CD4-positive, alpha-beta T cell (primary cell): Measurements from ENCODE around the gene MLLT1. TPM values are rescaled to one million over a fixed set of nuclear protein-coding genes. Genes with fewer than 3 reads are reported as not detected.
A peak's percentile ranks its signal among the peaks of the same experiment; 100 is the strongest.
"Not testable (repeated sequence)": the region's sequence is repeated elsewhere in the genome, so short reads cannot be mapped to it uniquely, and the experiment has no call there.

Experiments used
- ATAC-seq: fragments of 200-7000 bp; cut with Tn5 transposase; one replicate; pipeline ENCODE4 v1.10.0; 2022; ENCODE audit warnings: mild to moderate bottlenecking; ENCODE audit not compliant: poor library complexity
- CTCF ChIA-PET: fragments of 350-600 bp; sonication (Branson Sonifier 250); formaldehyde crosslinking; loops from one replicate; lab custom pipeline; 2021; ENCODE audit warnings: antibody characterized with exemption, inconsistent platforms; lab: Charles Lee
- POLR2A ChIA-PET: fragments of 350-600 bp; sonication (Branson Sonifier 250); formaldehyde crosslinking; loops from one replicate; lab custom pipeline; 2021; ENCODE audit warnings: antibody characterized with exemption, inconsistent platforms; lab: Charles Lee
- DNase-seq, 14 experiments: peaks; one replicate each; pipeline ENCODE4 v3.0.0-alpha.2; 2013 to 2020; ENCODE audit warnings: mixed read lengths in 2 of 14
- H3K27ac ChIP-seq, 2 donors: one replicate each; pipeline versions ENCODE4 v1.5.1 to v1.7.0; 2013; ENCODE audit warnings: low read length in 2 of 2, low read depth in 1 of 2, mild to moderate bottlenecking in 1 of 2
- H3K27me3 ChIP-seq, 2 experiments: 1 replicate in 1 of 2; 2 replicates in 1 of 2; pipeline versions ENCODE4 v1.6.1 to v1.7.0; 2013; ENCODE audit warnings: low read length in 2 of 2, control low read depth in 1 of 2, mild to moderate bottlenecking in 1 of 2, moderate library complexity in 1 of 2; ENCODE audit not compliant: insufficient read depth in 2 of 2, control insufficient read depth in 1 of 2
- H3K36me3 ChIP-seq: one replicate; pipeline ENCODE4 v1.6.1; 2013; ENCODE audit warnings: low read length, control low read depth; ENCODE audit not compliant: insufficient read depth
- H3K4me1 ChIP-seq: one replicate; pipeline ENCODE4 v1.6.1; 2013; ENCODE audit warnings: low read length, control low read depth; ENCODE audit not compliant: insufficient read depth
- H3K4me3 ChIP-seq: one replicate; pipeline ENCODE4 v1.5.1; 2013; ENCODE audit warnings: mild to moderate bottlenecking, low read length, moderate library complexity
- H3K9me3 ChIP-seq, 2 experiments: 1 replicate in 1 of 2; 2 replicates in 1 of 2; pipeline versions ENCODE4 v1.6.1 to v1.7.0; 2013; ENCODE audit warnings: low read length in 2 of 2, mild to moderate bottlenecking in 2 of 2, control low read depth in 1 of 2, moderate library complexity in 1 of 2; ENCODE audit not compliant: control insufficient read depth in 1 of 2, insufficient read depth in 1 of 2
- H3K27ac Mint-ChIP-seq: one replicate; pipeline ENCODE4 v1.8.0; 2020; ENCODE audit warnings: mixed read lengths
- H3K27me3 Mint-ChIP-seq: one replicate; pipeline ENCODE4 v1.8.0; 2021; ENCODE audit warnings: mixed read lengths
- H3K36me3 Mint-ChIP-seq: one replicate; pipeline ENCODE4 v1.8.0; 2021; ENCODE audit warnings: low read depth, mixed read lengths
- H3K4me1 Mint-ChIP-seq: one replicate; pipeline ENCODE4 v1.8.0; 2021; ENCODE audit warnings: low read depth, mixed read lengths
- H3K4me3 Mint-ChIP-seq: one replicate; pipeline ENCODE4 v1.8.0; 2020; ENCODE audit warnings: mild to moderate bottlenecking, mixed read lengths
- H3K9me3 Mint-ChIP-seq: one replicate; pipeline ENCODE4 v1.8.0; 2020; ENCODE audit warnings: mixed read lengths
- CTCF ChIP-seq: fragments of 200-600 bp; IDR thresholded peaks from one replicate; pipeline ENCODE4 v1.8.0; 2022; ENCODE audit warnings: antibody characterized with exemption, mild to moderate bottlenecking
- intact Hi-C, 2 experiments: fragments of 100-400 bp; cut with DNase I in 1 of 2; cut with micrococcal nuclease in 1 of 2; formaldehyde crosslinking; loops; one replicate each; pipeline versions ENCODE4 v1.15.1 to v1.9.0; 2023 to 2025; cut with DNase I, micrococcal nuclease
- total RNA-seq, 174 experiments: library from RNA in 2 of 174; stranded (reverse) in 2 of 174; gene quantifications; one replicate each; pipeline ENCODE4 v1.2.3 and lab custom pipeline; 2021 to 2026

MLLT1 gene
- total RNA-seq, 2 experiments from 2014 or later = 18.3 to 22.1 TPM

DNA sequence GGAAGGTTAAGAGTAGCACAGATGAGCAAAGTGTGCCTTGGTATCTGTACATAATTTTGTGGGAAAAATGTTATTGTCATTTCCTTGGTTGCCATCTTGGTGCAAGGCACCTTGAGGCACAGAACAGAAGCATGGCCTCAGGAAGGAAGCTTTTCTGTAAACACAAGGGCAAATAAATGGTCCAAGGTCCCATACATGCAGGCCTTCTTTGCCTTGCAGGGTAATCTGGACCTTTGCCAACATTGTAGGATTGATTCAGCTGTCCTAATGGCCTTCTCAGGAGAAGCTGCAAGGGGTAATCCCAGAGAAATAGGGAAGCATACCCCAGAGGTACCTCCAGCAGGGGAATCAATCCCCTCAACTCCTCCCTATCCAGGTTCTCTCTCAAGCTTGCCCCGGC, 9.0 kb upstream of the MLLT1 start:
- H3K4me1 Mint-ChIP-seq = no peaks in the 10 kb centered on the region
- no peak overlapping the region for H3K27ac Mint-ChIP-seq
- no peaks in the 10 kb centered on the region for H3K36me3 ChIP-seq
- no peaks in the 10 kb centered on the region for H3K27me3 Mint-ChIP-seq
- H3K36me3 Mint-ChIP-seq = peaks cover 32% of the 10 kb centered on the region
- DNase-seq (no peak), ATAC-seq (no peak)
- no peaks in the 10 kb centered on the region for H3K4me1 ChIP-seq
- CTCF ChIA-PET = interaction anchor here (0.6 kb wide), 1 partner anchor 741 kb away, joined by 3 read pairs; no protein-coding TSS in a partner anchor
- no peak overlapping the region for H3K4me3 ChIP-seq
- TF ChIP-seq CTCF = no peak
- H3K4me3 Mint-ChIP-seq = no peak overlapping the region
- peaks cover 0 to 3% of the 10 kb centered on the region in 2 experiments for H3K27me3 ChIP-seq
- H3K9me3 Mint-ChIP-seq = peaks cover 5% of the 10 kb centered on the region
- H3K27ac ChIP-seq = no peak overlapping the region
- intact Hi-C loops = no loop called here
- peaks cover 64 to 78% of the 10 kb centered on the region in 2 experiments for H3K9me3 ChIP-seq
- POLR2A ChIA-PET = no interaction called here

DNA sequence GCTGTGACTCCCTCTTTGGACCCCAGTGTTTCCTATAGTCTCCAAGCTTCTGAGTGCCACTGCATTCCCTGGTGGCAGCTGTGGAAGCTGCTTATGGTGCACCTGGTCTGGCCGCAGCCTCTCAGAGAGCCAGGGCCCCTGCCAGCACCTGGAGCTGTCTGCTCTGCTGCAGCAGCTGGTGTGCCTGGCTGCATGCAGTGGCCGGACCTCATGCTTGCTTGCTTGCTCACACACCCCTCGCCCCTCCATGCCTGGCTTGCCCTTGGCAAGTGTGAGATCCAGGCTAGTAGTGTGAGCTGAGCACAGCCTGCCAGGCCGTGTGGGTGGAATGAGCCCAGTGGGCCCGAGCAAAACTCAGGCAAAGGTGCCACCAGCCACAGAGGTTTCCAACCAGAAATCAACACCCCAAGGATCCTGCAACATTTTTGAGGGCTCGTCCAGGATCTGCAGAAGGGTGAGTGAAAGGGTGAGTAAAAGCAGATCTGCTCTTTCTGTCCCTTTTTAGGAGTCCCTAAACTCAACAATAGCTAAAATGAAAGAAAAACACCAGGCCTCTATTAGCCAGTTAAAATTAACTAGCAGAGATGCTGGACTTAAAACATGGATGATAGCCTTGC, 7.6 kb upstream of the MLLT1 start:
- H3K27me3 ChIP-seq = peaks cover 0 to 3% of the 10 kb centered on the region in 2 experiments
- no peaks in the 10 kb centered on the region for H3K4me1 Mint-ChIP-seq
- no peaks in the 10 kb centered on the region for H3K36me3 ChIP-seq
- TF ChIP-seq CTCF = no peak
- H3K27me3 Mint-ChIP-seq = no peaks in the 10 kb centered on the region
- H3K4me1 ChIP-seq = no peaks in the 10 kb centered on the region
- no peak overlapping the region for H3K4me3 Mint-ChIP-seq
- H3K9me3 Mint-ChIP-seq = peaks cover 5% of the 10 kb centered on the region
- no peak overlapping the region for H3K27ac ChIP-seq
- ATAC-seq (no peak), DNase-seq (no peak)
- H3K27ac Mint-ChIP-seq = no peak overlapping the region
- POLR2A ChIA-PET = no interaction called here
- H3K9me3 ChIP-seq = peaks cover 50 to 65% of the 10 kb centered on the region in 2 experiments
- peaks cover 26% of the 10 kb centered on the region for H3K36me3 Mint-ChIP-seq
- intact Hi-C loops = no loop called here
- CTCF ChIA-PET = no interaction called here
- H3K4me3 ChIP-seq = no peak overlapping the region

DNA sequence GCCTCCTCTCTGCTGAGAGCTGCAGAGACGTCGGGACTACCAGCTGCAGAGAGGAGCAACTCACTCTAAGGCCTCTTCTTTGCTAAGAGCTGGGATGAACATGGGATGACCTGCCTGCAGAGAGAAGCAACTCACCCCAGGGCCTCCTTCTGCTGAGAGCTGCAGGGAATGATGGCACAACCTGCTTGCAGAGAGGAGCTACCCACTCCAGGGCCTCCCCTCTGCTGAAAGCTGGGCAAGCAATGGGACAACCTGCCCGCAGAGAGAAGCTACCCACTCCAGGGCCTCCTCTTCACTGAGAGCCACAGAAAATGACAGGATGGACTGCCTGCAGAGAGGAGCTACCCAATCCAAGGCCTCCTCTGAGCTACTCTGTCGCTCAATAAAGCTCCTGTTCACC, 6.9 kb upstream of the MLLT1 start:
- ATAC-seq (no peak), DNase-seq (no peak)
- Mint-ChIP-seq H3K27me3 (no peaks in the 10 kb centered on the region), H3K36me3 (peaks cover 22% of the 10 kb centered on the region), H3K9me3 (peaks cover 5% of the 10 kb centered on the region), H3K4me3 (no peak overlapping the region), H3K4me1 (no peaks in the 10 kb centered on the region), H3K27ac (no peak overlapping the region)
- intact Hi-C loops = no loop called here
- Histone ChIP-seq H3K27ac (no peak overlapping the region), H3K9me3 (peaks cover 43 to 58% of the 10 kb centered on the region in 2 experiments), H3K36me3 (no peaks in the 10 kb centered on the region), H3K4me1 (no peaks in the 10 kb centered on the region), H3K27me3 (peaks cover 0 to 3% of the 10 kb centered on the region in 2 experiments), H3K4me3 (no peak overlapping the region)
- ChIA-PET POLR2A (no interaction called here), CTCF (no interaction called here)
- no peak for TF ChIP-seq CTCF

DNA sequence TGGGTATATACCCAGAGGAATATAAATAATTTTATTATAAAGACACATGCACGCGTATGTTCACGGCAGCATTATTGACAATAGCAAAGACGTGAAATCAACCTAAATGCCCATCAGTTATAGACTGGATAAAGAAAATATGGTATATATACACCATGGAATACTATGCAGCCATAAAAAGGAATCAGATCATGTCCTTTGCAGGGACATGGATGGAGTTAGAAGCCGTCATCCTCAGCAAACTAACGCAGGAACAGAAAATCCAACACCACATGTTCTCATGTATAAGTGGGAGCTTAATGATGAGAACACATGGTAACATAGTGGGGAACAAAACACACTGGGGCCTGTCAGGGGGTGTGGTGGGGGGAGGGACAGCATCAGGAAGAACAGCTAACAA, 2.6 kb upstream of the MLLT1 start:
- DNase-seq, H3K36me3 Mint-ChIP-seq, POLR2A ChIA-PET, H3K27ac ChIP-seq, H3K36me3 ChIP-seq, CTCF ChIA-PET, H3K27ac Mint-ChIP-seq, H3K4me3 ChIP-seq, H3K9me3 Mint-ChIP-seq, H3K27me3 Mint-ChIP-seq, ATAC-seq, H3K27me3 ChIP-seq: not testable (repeated sequence)
- H3K4me1 ChIP-seq = peaks cover 26% of the 10 kb centered on the region
- peaks cover 18% of the 10 kb centered on the region for H3K4me1 Mint-ChIP-seq
- H3K9me3 ChIP-seq = peaks cover 12 to 20% of the 10 kb centered on the region in 2 experiments
- intact Hi-C loops = loop anchor here in 1 of 2 experiments (5.0 kb wide), 1 partner anchor 220 kb away; the partner anchor contains the start of gene TUBB4A
- peak overlapping the region; percentile 51 for H3K4me3 Mint-ChIP-seq
